ENCODE measurements around the gene PELI2.
A peak's percentile ranks its signal among the peaks of the same experiment; 100 is the strongest.

- TF ChIP-seq POLR2A (IDR thresholded peaks at IDR 0.05; ENCODE audit: low read depth, low read length) (no peak), CEBPB (IDR thresholded peaks at IDR 0.05; ENCODE audit: low read depth, low read length) (peak; percentile 95), CTCF (conservative IDR thresholded peaks at IDR 0.05; ENCODE audit: low read depth, low read length) (no peak), MXI1 (IDR thresholded peaks at IDR 0.05; ENCODE audit: borderline replicate concordance, low read depth, low read length) (no peak), RAD21 (IDR thresholded peaks at IDR 0.05; ENCODE audit: low read length) (no peak)
Measured at GRCh38 chr14:56244138-56244789, 126.1 kb downstream of the PELI2 start.
